H9 (cell line): ENCODE data around the gene STIM2. TPM values are rescaled to one million over a fixed set of nuclear protein-coding genes. Genes with fewer than 3 reads are reported as not detected.

Experiments
- DNase-seq: peaks from one replicate; pipeline ENCODE4 v3.0.0-alpha.2; 2017
- H2AFZ ChIP-seq: one replicate; pipeline ENCODE4 v1.6.1; 2013; ENCODE audit warnings: mild to moderate bottlenecking, low read length, control low read depth, moderate library complexity
- H2AK5ac ChIP-seq: 2 replicates; pipeline ENCODE4 v1.6.1; 2013; ENCODE audit warnings: low read length, control low read depth, mixed read lengths; ENCODE audit not compliant: insufficient read length
- H2BK120ac ChIP-seq: one replicate; pipeline ENCODE4 v1.6.1; 2013; ENCODE audit warnings: low read depth, mild to moderate bottlenecking, low read length, control low read depth, inconsistent platforms; ENCODE audit not compliant: poor library complexity, severe bottlenecking
- H2BK12ac ChIP-seq: 2 replicates; pipeline ENCODE4 v1.6.1; 2013; ENCODE audit warnings: low read length, control low read depth, mixed read lengths, low read depth; ENCODE audit not compliant: insufficient read length
- H2BK15ac ChIP-seq: 2 replicates; pipeline ENCODE4 v1.6.1; 2013; ENCODE audit warnings: low read depth, low read length, control low read depth
- H2BK20ac ChIP-seq: one replicate; pipeline ENCODE4 v1.6.1; 2013; ENCODE audit warnings: low read depth, mild to moderate bottlenecking, low read length, control low read depth, inconsistent platforms; ENCODE audit not compliant: poor library complexity, severe bottlenecking
- H2BK5ac ChIP-seq: 2 replicates; pipeline ENCODE4 v1.6.1; 2013; ENCODE audit warnings: low read length, control low read depth, mixed read lengths; ENCODE audit not compliant: insufficient read length
- H3K14ac ChIP-seq: 2 replicates; pipeline ENCODE4 v1.6.1; 2013; ENCODE audit warnings: low read length, control low read depth; ENCODE audit not compliant: insufficient read depth
- H3K18ac ChIP-seq: 2 replicates; pipeline ENCODE4 v1.6.1; 2013; ENCODE audit warnings: low read depth, mild to moderate bottlenecking, mixed read lengths, low read length, control low read depth; ENCODE audit not compliant: insufficient read length
- H3K23ac ChIP-seq: 2 replicates; pipeline ENCODE4 v1.6.1; 2013; ENCODE audit warnings: low read length, control low read depth, mixed read lengths, low read depth; ENCODE audit not compliant: insufficient read length
- H3K23me2 ChIP-seq: 2 replicates; pipeline ENCODE4 v1.6.1; 2013; ENCODE audit warnings: low read depth, mild to moderate bottlenecking, mixed read lengths, low read length, control low read depth; ENCODE audit not compliant: insufficient read length, poor library complexity, severe bottlenecking
- H3K27ac ChIP-seq: 2 replicates; pipeline ENCODE4 v1.5.1; 2013; ENCODE audit warnings: low read length, control low read depth, mixed read lengths, low read depth; ENCODE audit not compliant: insufficient read length
- H3K27me3 ChIP-seq: 2 replicates; pipeline ENCODE4 v1.6.1; 2013; ENCODE audit warnings: low read length, control low read depth, inconsistent platforms; ENCODE audit not compliant: insufficient read depth
- H3K4ac ChIP-seq: 2 replicates; pipeline ENCODE4 v1.6.1; 2013; ENCODE audit warnings: low read depth, mild to moderate bottlenecking, control low read depth, inconsistent platforms, low read length, moderate library complexity
- H3K4me1 ChIP-seq: 2 replicates; pipeline ENCODE4 v1.6.1; 2013; ENCODE audit warnings: low read length, control low read depth, inconsistent platforms; ENCODE audit not compliant: insufficient read depth
- H3K4me2 ChIP-seq: 2 replicates; pipeline ENCODE4 v1.6.1; 2013; ENCODE audit warnings: low read length, control low read depth, mixed read lengths; ENCODE audit not compliant: insufficient read length, insufficient read depth
- H3K56ac ChIP-seq: 2 replicates; pipeline ENCODE4 v1.6.1; 2013; ENCODE audit warnings: low read depth, mild to moderate bottlenecking, mixed read lengths, low read length, control low read depth; ENCODE audit not compliant: insufficient read length
- H3K79me1 ChIP-seq: 2 replicates; pipeline ENCODE4 v1.6.1; 2013; ENCODE audit warnings: low read depth, mild to moderate bottlenecking, moderate library complexity, low read length, control low read depth, inconsistent platforms; ENCODE audit not compliant: insufficient read depth, poor library complexity, severe bottlenecking
- H3K79me2 ChIP-seq: 2 replicates; pipeline ENCODE4 v1.6.1; 2013; ENCODE audit warnings: low read length, control low read depth, inconsistent platforms; ENCODE audit not compliant: insufficient read depth
- H3K9ac ChIP-seq: 2 replicates; pipeline ENCODE4 v1.6.1; 2013; ENCODE audit warnings: low read length, control low read depth, mixed read lengths; ENCODE audit not compliant: insufficient read length; ENCODE audit errors: extremely low read depth
- H3K9me3 ChIP-seq: one replicate; pipeline ENCODE4 v1.6.1; 2013; ENCODE audit warnings: low read depth, low read length, inconsistent platforms; ENCODE audit not compliant: control insufficient read depth
- H3T11ph ChIP-seq: one replicate; pipeline ENCODE4 v1.6.1; 2013; ENCODE audit warnings: mild to moderate bottlenecking, low read length, control low read depth, inconsistent platforms
- H4K20me1 ChIP-seq: one replicate; pipeline ENCODE4 v1.6.1; 2013; ENCODE audit not compliant: control insufficient read depth, insufficient read length, insufficient read depth
- H4K5ac ChIP-seq: 2 replicates; pipeline ENCODE4 v1.6.1; 2013; ENCODE audit warnings: low read depth, mild to moderate bottlenecking, mixed read lengths, low read length, control low read depth; ENCODE audit not compliant: insufficient read length
- H4K8ac ChIP-seq: replicated peaks from 2 replicates; pipeline ENCODE4 v1.6.1; 2013; ENCODE audit warnings: low read length, control low read depth, mixed read lengths, low read depth; ENCODE audit not compliant: insufficient read length
- H4K91ac ChIP-seq: 2 replicates; pipeline ENCODE4 v1.6.1; 2013; ENCODE audit warnings: low read depth, mild to moderate bottlenecking, moderate library complexity, mixed read lengths, low read length, control low read depth; ENCODE audit not compliant: insufficient read length
- H3K27ac Mint-ChIP-seq, 3 experiments: 2 replicates in 2 of 3; 3 replicates in 1 of 3; pipeline ENCODE4 v1.8.0; 2020 to 2021; ENCODE audit warnings: mixed read lengths in 3 of 3, mild to moderate bottlenecking in 1 of 3, moderate library complexity in 1 of 3
- H3K27me3 Mint-ChIP-seq: 2 replicates; pipeline ENCODE4 v1.8.0; 2021; ENCODE audit warnings: low read depth, mild to moderate bottlenecking, moderate library complexity, mixed read lengths
- H3K36me3 Mint-ChIP-seq, 3 experiments: 2 replicates in 2 of 3; 3 replicates in 1 of 3; pipeline ENCODE4 v1.8.0; 2020 to 2021; ENCODE audit warnings: low read depth in 3 of 3, mixed read lengths in 3 of 3; ENCODE audit not compliant: insufficient read depth in 1 of 3
- H3K4me1 Mint-ChIP-seq, 2 experiments: 2 replicates each; pipeline ENCODE4 v1.8.0; 2020; ENCODE audit warnings: mixed read lengths in 2 of 2
- H3K4me3 Mint-ChIP-seq, 2 experiments: 2 replicates in 1 of 2; 3 replicates in 1 of 2; pipeline ENCODE4 v1.8.0; 2020 to 2021; ENCODE audit warnings: mild to moderate bottlenecking in 2 of 2, mixed read lengths in 2 of 2, moderate library complexity in 1 of 2
- H3K9me3 Mint-ChIP-seq, 2 experiments: 2 replicates in 1 of 2; 3 replicates in 1 of 2; pipeline ENCODE4 v1.8.0; 2020; ENCODE audit warnings: mild to moderate bottlenecking in 2 of 2, mixed read lengths in 2 of 2, moderate library complexity in 1 of 2
- WGBS: extraction: QIAGEN DNeasy Blood & Tissue Kit; methylation state at CpG from one replicate; pipeline ENCODE4 v1.1.7; 2013; ENCODE audit warnings: missing lambda C conversion rate, low lambda C conversion rate, mixed read lengths; ENCODE audit not compliant: insufficient read length; ENCODE audit errors: extremely low coverage; 5-methylcytosine and 5-hydroxymethylcytosine counted together
- total RNA-seq: library from RNA; stranded (reverse); gene quantifications from 2 replicates; pipeline ENCODE4 v1.2.1, GENCODE V29; 2021
- TF ChIP-seq, protein P1 (sequence below): fragments of 200-600 bp; sonication (generic); conservative IDR thresholded peaks from 3 replicates; pipeline ENCODE4 v1.8.0; 2021; ENCODE audit warnings: antibody characterized with exemption, mild to moderate bottlenecking

STIM2 gene
- total RNA-seq, 1 experiment from 2014 or later = 26.2 TPM

DNA sequence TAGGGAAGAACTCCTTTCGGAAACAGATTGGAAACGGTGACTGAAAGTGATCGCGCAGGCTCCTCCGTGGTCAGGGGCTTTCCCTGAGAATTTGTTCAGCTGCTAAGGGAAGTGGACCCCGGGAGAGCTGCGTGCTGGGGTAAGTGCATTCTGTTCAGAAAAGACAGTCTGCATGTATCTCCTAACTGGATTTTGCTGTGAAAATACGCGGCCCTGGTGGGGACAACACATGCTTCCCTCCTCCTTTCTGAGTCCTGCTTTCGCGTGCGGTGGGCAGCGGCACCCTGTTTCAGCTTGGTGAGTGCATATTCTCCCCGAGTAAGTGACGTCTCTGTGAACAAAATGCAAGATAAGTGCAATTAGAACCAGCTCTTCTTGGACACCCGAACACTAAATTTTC is 195.6 kb downstream of the STIM2 start:
- Histone ChIP-seq H2BK20ac (no peak overlapping the region), H3K23me2 (no peaks in the 10 kb centered on the region), H2AK5ac (no peak overlapping the region), H3K9ac (no peak overlapping the region), H3K27ac (no peak overlapping the region), H4K8ac (no peak overlapping the region), H3K4ac (no peak overlapping the region), H3K14ac (no peak overlapping the region), H3K27me3 (no peaks in the 10 kb centered on the region), H4K91ac (no peak overlapping the region), H3K4me1 (peaks cover 5% of the 10 kb centered on the region; the same call in 1 of the 2 replicates), H3T11ph (no peak overlapping the region), H2BK120ac (no peak overlapping the region), H3K4me2 (no peak overlapping the region), H3K18ac (no peak overlapping the region), H4K5ac (no peak overlapping the region), H3K9me3 (no peaks in the 10 kb centered on the region), H3K79me1 (no peaks in the 10 kb centered on the region), H2BK5ac (no peak overlapping the region), H2BK15ac (no peak overlapping the region), H4K20me1 (no peaks in the 10 kb centered on the region), H3K23ac (no peak overlapping the region), H3K56ac (no peak overlapping the region), H2BK12ac (no peak overlapping the region), H2AFZ (no peak overlapping the region), H3K79me2 (no peaks in the 10 kb centered on the region)
- TF ChIP-seq, protein P1, sequence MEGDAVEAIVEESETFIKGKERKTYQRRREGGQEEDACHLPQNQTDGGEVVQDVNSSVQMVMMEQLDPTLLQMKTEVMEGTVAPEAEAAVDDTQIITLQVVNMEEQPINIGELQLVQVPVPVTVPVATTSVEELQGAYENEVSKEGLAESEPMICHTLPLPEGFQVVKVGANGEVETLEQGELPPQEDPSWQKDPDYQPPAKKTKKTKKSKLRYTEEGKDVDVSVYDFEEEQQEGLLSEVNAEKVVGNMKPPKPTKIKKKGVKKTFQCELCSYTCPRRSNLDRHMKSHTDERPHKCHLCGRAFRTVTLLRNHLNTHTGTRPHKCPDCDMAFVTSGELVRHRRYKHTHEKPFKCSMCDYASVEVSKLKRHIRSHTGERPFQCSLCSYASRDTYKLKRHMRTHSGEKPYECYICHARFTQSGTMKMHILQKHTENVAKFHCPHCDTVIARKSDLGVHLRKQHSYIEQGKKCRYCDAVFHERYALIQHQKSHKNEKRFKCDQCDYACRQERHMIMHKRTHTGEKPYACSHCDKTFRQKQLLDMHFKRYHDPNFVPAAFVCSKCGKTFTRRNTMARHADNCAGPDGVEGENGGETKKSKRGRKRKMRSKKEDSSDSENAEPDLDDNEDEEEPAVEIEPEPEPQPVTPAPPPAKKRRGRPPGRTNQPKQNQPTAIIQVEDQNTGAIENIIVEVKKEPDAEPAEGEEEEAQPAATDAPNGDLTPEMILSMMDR = no peak
- no peak overlapping the region for H3K4me3 Mint-ChIP-seq
- H3K4me1 Mint-ChIP-seq = peaks cover 12 to 33% of the 10 kb centered on the region in 2 experiments
- DNase-seq = no peak
- H3K36me3 Mint-ChIP-seq = no peaks in the 10 kb centered on the region
- peaks cover 1% of the 10 kb centered on the region; the same call in 1 of the 2 replicates for H3K27me3 Mint-ChIP-seq
- no peak overlapping the region for H3K27ac Mint-ChIP-seq
- WGBS = no CpG with 5 or more reads among the region's 16 CpGs
- H3K9me3 Mint-ChIP-seq = no peaks in the 10 kb centered on the region; a peak in 1 of 5 replicates
